NCI-H187 treated with DMSO at 0.1 percent for 48 hours (cell line): ENCODE data around the gene TAL2.

Experiments used
- DNase-seq: peaks from one replicate; lab custom pipeline; 2025; lab: John Stamatoyannopoulos, UW

Gene TAL2

DNA sequence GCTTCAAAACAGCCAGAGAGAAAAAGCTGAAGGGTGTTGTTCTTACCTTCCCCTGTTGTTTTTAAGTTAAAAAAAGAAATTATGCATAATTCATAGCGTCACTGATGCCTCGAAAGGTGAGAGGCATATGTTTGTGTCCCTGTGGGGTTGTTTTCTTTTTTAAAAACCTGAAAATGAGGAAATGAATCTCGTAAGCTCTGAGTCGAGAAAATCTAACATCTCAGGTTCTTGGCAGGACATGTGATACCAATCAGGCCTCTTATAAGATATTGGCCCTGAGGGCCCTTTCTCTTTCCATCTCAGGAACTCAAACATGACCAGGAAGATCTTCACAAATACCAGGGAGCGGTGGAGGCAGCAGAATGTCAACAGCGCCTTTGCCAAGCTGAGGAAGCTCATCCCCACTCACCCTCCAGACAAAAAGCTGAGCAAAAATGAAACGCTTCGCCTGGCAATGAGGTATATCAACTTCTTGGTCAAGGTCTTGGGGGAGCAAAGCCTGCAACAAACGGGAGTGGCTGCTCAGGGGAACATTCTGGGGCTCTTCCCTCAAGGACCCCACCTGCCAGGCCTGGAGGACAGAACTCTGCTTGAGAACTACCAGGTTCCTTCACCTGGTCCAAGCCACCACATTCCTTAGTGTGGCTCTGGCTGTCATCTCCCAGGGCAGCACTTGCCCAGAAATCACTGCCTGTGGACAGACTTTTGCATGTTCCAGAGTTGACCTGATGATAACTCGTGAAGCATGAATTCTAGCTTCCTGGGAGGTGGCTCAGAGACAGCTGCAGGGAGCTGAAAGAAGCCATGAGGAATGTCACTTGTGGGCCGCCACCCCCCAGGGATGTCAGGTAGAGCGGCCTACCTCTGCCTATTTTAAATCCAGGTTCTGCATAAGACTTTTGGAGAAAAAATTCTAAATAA lies at the start of gene TAL2:
Gene TAL2 (plus strand): TSS at position 274 of the 921 bp plus-strand sequence. CDS start 40 bp downstream, at position 314.
- DNase-seq = no peak

DNA sequence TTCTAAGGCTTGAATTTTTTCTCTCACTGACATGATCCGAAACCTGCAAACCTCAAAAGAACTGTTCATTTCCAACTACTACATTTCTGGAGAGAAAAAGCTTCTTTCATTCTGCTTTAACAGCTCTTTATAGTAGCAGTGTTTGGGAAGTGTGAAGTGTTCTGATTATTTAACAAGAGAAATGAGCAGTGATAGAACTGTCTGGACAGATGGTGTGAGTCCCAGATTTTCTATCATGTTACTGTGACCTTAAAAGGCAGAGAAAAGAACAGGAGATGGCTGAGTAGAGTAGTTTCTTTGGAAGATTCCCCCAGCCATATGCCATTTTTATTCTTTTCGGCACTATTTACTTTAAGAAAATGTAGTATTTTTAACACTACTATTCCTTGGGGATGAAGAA lies 41.3 kb upstream of the TAL2 start:
- no peak for DNase-seq

- no peak for DNase-seq
Observed at GRCh38 chr9:105625088-105625487, 37.2 kb upstream of the TAL2 start.

GRCh38 chr9:105632807-105633206 lies 29.4 kb upstream of the TAL2 start:
- no peak for DNase-seq

DNA sequence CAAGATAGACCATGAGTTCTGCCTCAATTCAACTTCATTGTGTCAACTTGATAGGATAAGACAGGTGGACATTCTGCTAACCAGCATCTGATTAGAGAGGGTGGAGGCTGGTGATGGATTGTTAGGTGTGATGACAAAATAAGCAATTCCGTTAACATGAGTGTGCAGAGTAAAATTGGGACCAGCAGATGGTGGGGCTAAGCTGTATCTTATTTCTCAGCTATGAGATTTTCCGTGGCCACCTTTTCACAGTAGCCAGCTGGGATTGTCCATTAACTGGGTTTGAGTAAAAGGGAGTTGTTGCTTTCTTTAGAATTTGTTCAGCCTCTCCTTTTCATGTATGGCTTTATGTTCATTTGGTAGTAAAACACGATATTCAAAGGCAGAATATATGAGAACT lies 28.8 kb upstream of the TAL2 start:
- no peak for DNase-seq

- no peak for DNase-seq
Observed at GRCh38 chr9:105636331-105636730, 25.9 kb upstream of the TAL2 start.

DNA sequence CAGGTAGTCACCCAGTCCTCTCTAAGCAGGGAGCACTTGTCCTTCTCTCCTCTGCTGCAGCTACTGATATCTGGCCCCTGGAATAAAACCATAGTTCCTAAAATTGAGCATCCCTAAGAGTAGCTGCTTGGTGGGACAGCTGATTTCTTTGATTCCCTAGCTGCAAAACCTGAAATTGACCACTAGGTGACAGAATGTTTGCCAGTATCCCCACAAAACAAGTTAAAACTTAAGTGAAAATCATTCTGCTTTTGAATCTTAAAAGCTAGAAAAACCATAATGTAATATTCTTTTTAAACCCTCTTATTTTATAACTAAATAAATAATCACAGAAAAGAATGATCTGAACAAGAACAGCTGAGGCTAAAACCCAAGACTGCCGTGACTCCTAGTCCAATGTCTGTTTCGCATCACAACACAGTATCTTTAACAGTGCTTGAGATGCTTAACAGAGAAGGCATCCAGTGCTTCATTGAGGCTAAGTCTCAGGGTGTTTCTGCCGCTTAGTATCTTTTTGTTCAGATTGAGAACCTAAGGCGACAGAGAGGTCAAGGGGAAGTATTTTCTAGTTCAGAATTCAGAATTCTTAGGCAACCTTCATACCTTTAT lies 24.4 kb upstream of the TAL2 start:
- DNase-seq = no peak

GRCh38 chr9:105639936-105640335 lies 22.3 kb upstream of the TAL2 start:
- no peak for DNase-seq

- no peak for DNase-seq
Observed at GRCh38 chr9:105643795-105644194, 18.5 kb upstream of the TAL2 start.

GRCh38 chr9:105646879-105647594 lies 15.2 kb upstream of the TAL2 start:
- DNase-seq = no peak

- DNase-seq = no peak
Observed at GRCh38 chr9:105647595-105648349, 14.5 kb upstream of the TAL2 start.

GRCh38 chr9:105651806-105652205 lies 10.5 kb upstream of the TAL2 start:
- no peak for DNase-seq

- no peak for DNase-seq
Observed at GRCh38 chr9:105656131-105656921, 5.9 kb upstream of the TAL2 start.

DNA sequence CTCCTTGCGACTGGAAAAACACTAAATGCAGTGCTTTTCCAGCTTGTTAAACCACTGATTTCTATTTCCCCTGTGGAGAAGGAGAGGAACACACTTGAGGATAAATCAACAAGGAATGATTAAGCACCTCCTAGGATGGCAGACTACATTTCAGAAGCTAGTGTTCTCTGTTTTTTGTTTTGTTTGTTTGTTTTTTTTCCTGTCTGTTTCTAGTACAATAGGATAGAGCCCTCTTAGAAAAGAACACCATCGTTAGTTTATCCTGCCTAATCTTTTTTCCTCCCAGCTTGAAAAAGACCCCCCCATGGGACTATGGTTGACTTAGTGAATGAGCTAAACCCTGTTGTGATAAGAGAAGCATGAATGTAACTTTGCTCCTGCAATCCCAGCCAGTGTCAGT lies 3.9 kb upstream of the TAL2 start:
- DNase-seq = no peak

DNA sequence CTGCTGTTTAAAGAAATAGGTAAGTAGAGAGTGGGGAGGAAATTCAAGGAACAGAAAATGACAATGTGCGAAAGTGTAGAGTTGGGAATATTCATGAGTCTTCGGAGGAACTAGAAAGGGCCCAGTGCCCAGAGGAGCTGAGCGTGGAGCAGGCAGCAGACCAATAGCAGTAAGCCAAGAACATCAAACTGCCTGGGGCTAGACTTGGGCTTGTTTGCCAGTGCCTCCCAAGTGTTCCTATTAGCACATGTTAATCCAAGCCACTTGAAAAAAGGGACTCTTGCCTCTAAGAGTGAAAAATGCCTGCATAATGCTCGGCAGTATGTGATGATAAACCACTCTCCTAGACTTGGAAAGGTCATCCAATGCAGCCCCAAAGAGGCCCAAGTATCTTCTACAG lies 1.2 kb upstream of the TAL2 start:
- DNase-seq = no peak

GRCh38 chr9:105663914-105664313 lies 1.7 kb downstream of the TAL2 start:
- DNase-seq = no peak

DNA sequence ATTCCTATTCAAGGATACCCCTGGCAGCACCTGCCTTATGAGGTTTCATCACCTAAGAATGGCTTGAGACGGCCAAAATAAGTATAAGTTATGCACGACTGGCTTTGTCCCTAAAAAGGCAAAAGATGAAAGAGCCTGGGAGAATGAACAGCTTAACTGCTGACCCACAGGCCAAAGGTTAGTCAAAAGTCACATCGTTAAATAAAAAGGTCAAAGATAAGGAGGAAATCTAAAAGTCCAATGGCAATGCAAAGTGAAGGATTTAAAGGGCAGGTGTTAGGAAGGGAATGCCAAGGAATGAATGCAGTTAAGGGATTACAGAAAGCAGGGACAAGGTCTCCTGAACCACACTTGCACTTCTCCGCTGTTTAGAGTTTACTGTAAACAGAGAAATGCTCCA lies 5.6 kb downstream of the TAL2 start:
- no peak for DNase-seq

- no peak for DNase-seq
Observed at GRCh38 chr9:105670315-105670714, 8.1 kb downstream of the TAL2 start.

DNA sequence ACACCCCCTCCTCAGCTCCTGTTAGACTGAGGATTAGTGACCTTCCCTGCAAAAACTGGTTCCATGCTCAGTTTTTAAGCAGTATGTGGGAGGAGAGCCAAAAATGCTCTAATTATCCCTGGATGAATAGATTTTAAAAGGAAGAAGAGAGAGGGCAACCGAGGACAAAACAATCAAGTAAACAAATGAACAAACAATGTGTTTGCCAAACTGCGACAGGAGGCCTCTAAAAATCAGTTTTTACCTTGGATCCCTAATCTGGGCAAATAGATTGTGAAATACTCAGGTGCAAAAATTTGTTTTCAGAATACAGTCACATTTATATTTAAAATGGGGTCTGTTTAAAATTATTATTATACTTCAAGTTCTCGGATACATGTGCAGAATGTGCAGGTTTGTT lies 8.5 kb downstream of the TAL2 start:
- DNase-seq = no peak

DNA sequence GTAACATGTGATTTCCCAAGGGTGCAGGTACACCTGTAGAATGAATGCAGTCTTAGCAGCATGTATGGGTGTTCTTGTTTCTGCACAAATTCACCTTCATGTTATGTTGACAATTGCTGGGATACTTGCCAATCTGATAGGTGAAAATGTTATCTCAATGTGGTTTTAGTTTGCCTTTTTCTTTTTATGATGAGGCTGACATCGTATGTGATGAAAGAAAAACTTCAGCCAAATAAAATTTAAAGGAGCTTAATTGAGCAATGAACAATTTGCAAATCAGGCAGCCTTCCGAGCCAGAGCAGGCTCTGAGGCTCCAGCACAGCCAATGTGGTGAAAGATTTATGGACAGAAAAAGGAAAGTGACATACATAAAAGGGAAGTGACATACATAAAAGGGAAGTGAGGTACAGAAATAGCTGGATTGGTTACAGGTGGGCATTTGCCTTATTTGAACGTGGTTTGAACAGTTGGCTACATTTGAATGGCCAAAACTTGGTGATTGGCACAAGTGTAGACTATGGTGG lies 10.5 kb downstream of the TAL2 start:
- no peak for DNase-seq

DNA sequence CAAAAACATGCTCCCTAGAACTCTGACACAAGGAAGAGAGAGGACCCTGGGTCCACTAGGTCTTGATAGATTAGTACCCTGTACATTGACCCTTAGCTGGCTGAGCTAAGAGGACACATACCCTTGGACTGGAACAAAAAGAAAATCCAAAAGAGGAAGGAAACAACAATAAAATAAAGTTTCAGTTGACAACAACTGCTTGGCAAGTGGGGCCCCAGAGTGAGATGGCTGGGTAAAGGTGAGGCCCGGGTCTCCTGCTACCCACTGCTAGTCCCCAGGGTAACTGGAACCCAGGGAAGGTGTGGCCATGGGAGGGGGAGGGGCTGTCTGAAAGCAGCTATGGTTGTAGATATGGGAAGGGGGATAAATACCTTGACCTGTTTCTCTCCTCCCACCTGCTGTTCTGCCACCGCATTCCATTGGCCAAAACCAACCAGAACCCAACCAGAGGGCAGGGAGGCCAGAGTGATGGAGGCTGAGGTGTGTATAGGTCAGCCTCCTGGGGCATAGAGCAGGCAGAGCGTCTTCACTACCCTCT lies 11.7 kb downstream of the TAL2 start:
- no peak for DNase-seq
